Stomach (tissue), 4 donors: ENCODE measurements around the gene SLC8A2.

ENCODE experiments used
- EP300 ChIP-seq: sonication (generic); formaldehyde crosslinking; IDR thresholded peaks from one replicate; pipeline ENCODE4 v1.6.1; 2017; ENCODE audit warnings: antibody characterized with exemption
- POLR2A ChIP-seq, 4 donors: fragments of 450-650 bp; IDR thresholded peaks; one replicate each; pipeline ENCODE4 v1.6.1; 2016; ENCODE audit warnings: antibody characterized with exemption in 4 of 4, control low read depth in 2 of 4, mild to moderate bottlenecking in 1 of 4, moderate library complexity in 1 of 4
- POLR2AphosphoS5 ChIP-seq, 3 donors: sonication (generic); formaldehyde crosslinking; IDR thresholded peaks; one replicate each; pipeline ENCODE4 v1.6.1; 2016; ENCODE audit warnings: antibody characterized with exemption in 3 of 3
- TF ChIP-seq, protein P1 (sequence below), 7 experiments: fragments of 450-650 bp in 4 of 7; fragments of 200-600 bp in 3 of 7; sonication (generic) in 3 of 7; IDR thresholded peaks; one replicate each; pipeline ENCODE4 v1.5.1; 2016 to 2019; ENCODE audit warnings: antibody characterized with exemption in 7 of 7, control low read depth in 2 of 7, mild to moderate bottlenecking in 1 of 7

- TF ChIP-seq POLR2A (IDR thresholded peaks at IDR 0.05), result no peak
- no peak for TF ChIP-seq EP300
- TF ChIP-seq POLR2AphosphoS5 (IDR thresholded peaks at IDR 0.05), result no peak
- TF ChIP-seq, protein P1, sequence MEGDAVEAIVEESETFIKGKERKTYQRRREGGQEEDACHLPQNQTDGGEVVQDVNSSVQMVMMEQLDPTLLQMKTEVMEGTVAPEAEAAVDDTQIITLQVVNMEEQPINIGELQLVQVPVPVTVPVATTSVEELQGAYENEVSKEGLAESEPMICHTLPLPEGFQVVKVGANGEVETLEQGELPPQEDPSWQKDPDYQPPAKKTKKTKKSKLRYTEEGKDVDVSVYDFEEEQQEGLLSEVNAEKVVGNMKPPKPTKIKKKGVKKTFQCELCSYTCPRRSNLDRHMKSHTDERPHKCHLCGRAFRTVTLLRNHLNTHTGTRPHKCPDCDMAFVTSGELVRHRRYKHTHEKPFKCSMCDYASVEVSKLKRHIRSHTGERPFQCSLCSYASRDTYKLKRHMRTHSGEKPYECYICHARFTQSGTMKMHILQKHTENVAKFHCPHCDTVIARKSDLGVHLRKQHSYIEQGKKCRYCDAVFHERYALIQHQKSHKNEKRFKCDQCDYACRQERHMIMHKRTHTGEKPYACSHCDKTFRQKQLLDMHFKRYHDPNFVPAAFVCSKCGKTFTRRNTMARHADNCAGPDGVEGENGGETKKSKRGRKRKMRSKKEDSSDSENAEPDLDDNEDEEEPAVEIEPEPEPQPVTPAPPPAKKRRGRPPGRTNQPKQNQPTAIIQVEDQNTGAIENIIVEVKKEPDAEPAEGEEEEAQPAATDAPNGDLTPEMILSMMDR (IDR thresholded peaks at IDR 0.05), result no peak
Measured at GRCh38 chr19:47433121-47433520, 38.6 kb downstream of the SLC8A2 start.
